HG03159 (cell line): ENCODE results near the gene GJA4.
"Not testable (repeated sequence)": the region's sequence is repeated elsewhere in the genome, so short reads cannot be mapped to it uniquely, and the experiment has no call there.

Experiments
- ATAC-seq: cut with Tn5 transposase; IDR thresholded peaks from one replicate; pipeline ENCODE4 v1.9.1; 2021; ENCODE audit warnings: mild to moderate bottlenecking, moderate library complexity; ENCODE audit not compliant: unreplicated experiment

GJA4 gene

GRCh38 chr1:34768856-34769255 is 23.9 kb upstream of the GJA4 start:
- no peak for ATAC-seq

- no peak for ATAC-seq
Observed at GRCh38 chr1:34770891-34771504, 21.8 kb upstream of the GJA4 start.

GRCh38 chr1:34771573-34772371 is 21.0 kb upstream of the GJA4 start:
- no peak for ATAC-seq

GRCh38 chr1:34773114-34773513 is 19.7 kb upstream of the GJA4 start:
- ATAC-seq = not testable (repeated sequence)

GRCh38 chr1:34774957-34775356 is 17.8 kb upstream of the GJA4 start:
- no peak for ATAC-seq

DNA sequence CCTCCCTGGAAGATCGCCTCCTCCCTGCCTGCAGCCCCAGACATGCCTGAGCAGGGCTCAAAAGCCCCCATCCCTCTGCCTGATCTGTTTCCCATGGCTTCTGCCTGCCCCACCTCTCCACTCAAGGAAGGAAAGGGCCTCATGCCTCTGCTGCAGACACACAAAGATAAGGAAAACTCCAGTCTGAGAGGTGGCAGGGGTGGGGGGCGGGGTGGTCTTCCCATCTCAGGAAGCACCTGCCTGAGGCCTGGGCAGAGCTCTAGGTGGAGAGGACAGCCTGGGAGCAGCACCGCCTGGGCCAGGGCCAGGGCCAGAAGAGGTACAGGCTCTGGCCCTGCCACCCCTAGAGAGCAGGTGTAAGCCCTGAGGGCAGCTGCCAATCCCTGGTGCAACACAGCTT is 15.9 kb upstream of the GJA4 start:
- ATAC-seq = no peak

- no peak for ATAC-seq
Observed at GRCh38 chr1:34777519-34778321, 15.1 kb upstream of the GJA4 start.

- no peak for ATAC-seq
Observed at GRCh38 chr1:34778381-34778780, 14.4 kb upstream of the GJA4 start.

- ATAC-seq = no peak
Observed at GRCh38 chr1:34779005-34779404, 13.8 kb upstream of the GJA4 start.

DNA sequence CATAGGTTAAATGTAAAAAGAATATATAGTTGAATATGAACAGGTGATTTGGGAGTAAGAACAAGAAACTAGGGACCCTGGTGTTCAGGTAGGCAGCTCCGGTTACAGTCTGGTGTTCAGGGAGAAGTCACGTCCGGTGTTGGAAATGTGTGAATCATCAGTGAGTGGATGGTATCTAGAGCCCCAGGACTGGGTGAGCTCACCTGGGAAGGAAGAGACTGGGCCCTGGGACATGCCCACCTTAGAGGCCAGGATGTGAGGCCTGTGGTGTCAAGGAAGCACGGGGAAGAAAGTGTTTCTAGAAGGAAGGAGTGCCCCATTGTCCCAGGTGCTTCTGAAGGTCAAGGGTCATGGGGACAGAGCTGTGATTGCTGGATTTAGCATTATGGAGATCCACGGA is 13.3 kb upstream of the GJA4 start:
- ATAC-seq = no peak

DNA sequence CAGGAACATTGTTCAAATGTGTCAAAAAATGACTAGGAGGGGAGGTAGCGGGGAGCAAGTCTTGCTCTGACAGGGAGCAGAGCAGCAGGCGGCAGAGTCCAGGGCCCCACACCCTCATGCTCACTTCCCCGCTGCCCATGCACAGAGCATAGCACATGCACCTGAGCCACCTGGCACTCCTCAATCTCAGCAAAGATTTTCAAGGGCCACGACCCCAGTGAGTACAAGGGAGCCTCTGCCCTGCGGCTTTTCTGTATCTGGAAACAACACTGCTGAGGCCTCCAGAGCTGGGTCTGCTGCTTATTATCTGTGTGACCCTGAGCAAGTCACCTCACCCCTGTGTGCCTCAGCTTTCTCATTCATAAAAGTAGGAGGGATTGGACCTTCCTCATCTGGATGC is 12.8 kb upstream of the GJA4 start:
- ATAC-seq = no peak

DNA sequence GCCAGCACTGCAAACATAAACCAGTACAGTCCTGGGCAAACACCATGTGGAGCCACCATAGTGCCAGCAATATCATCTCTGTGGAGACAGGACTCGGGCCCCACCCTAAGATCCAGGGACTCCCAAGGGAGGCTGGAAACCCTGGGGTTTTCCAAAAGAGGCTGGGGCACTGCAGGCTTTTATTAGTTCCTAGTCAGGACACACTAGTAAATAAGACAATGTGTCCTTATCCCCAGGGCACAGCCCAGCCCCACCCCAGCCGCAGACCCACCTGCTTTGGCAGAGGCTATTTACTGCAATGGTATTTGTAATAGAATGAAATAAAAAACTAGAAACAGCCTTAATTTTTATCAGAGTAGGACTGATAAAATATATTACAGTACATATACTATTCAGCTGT is 12.3 kb upstream of the GJA4 start:
- no peak for ATAC-seq

DNA sequence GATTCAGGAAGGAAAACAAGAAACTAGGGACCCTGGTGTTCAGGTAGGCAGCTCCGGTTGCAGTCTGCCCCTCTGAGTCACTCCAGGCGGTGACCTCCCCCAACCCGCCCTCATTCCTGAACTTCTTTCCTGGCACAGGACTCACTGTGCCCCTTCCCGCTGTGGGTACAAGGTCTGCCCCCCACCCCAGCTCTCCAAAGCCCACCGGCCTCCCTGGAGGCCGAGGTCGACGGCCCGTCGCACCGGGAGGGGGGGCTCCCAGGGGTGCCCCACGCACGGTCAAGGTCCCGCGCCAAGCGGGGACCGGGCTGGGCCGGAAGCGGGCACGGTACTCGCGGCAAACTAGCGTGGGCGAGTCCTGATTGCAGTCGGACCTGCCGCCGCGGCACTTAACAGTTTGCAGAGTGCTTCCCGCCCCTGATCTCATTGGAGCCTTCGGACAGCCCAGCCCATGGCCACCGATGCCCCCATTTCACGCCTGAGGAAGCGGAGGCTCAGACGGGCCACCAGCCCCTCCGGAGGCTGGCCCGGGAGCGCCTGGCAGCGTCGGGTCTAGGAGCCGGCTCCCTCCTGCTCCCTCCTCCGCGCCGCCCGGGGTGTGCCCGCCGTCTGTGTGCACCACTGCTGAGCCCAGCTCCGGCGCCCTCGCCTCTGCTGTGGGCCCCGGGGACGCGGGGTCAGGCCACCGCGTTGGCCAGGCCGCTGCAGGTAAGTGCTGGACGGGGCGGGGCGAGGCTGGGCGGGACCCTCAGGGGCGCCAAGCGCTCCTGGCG is 11.5 kb upstream of the GJA4 start, which contains the start of gene GJB3:
TSS of gene GJB3 (plus strand) at position 144 of the 773 bp plus-strand sequence. CDS start 3,549 bp downstream, outside the sequence.
- ATAC-seq = no peak

GRCh38 chr1:34781844-34782391 is 10.9 kb upstream of the GJA4 start:
- ATAC-seq = no peak

DNA sequence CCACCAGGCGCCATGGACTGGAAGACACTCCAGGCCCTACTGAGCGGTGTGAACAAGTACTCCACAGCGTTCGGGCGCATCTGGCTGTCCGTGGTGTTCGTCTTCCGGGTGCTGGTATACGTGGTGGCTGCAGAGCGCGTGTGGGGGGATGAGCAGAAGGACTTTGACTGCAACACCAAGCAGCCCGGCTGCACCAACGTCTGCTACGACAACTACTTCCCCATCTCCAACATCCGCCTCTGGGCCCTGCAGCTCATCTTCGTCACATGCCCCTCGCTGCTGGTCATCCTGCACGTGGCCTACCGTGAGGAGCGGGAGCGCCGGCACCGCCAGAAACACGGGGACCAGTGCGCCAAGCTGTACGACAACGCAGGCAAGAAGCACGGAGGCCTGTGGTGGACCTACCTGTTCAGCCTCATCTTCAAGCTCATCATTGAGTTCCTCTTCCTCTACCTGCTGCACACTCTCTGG is 8.0 kb upstream of the GJA4 start:
- ATAC-seq = no peak

- ATAC-seq = no peak
Observed at GRCh38 chr1:34785231-34785874, 7.4 kb upstream of the GJA4 start.

DNA sequence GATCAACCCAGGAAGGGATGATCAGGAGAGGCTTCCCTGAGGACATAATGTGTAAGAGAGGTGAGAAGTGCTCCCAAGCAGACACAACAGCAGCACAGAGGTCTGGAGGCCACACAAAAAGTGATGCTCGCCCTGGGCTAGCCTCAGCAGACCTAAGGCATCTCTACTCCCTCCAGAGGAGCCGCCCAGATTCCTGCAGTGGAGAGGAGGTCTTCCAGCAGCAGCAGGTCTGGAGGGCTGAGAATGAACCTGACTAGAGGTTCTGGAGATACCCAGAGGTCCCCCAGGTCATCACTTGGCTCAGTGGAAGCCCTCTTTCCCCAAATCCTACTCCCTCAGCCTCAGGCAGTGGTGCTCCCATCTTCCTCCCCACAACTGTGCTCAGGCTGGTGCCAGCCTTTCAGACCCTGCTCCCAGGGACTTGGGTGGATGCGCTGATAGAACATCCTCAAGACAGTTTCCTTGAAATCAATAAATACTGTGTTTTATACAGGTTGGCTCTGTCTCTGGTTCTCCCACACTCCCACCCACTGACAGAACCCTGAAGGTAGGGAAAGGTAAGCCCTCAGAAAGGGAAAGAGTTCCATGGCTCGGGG is 6.8 kb upstream of the GJA4 start:
- ATAC-seq = no peak

DNA sequence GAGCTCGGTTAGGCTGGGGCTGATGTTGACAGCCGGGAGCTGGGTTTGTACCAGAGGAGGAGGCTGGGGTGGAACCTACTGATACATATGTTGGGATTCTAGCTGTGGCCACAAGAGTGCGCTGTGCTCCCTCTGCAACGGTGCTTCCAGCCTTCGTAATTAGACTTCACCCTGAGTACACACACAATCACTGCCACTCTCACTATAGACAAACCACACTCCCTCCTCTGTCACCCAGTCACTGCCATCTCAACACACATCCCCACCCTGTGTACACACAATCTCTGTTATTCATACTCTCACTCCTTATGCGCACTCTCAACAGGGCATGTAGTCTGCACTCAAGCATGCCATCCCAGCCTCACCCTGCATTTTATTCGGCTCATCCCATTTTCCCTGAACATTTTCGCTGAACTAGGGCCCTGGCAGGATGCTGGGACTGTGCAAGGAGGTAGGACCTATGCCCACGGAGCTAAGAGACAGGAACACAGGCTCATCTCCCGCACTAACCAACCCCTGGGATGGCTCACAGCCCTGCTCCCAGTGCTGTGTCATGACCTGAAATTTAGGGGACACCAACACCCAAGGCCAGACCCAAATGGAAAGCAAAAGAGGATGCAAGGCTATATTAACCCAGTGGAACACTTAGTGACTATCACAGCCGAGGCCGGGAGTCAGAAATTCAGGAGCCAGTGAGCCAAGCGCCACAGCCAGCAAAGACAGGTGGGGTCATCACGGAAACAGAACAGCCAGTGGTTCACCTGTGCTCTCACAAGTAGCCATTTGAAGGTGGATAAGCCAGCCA is 6.1 kb upstream of the GJA4 start:
- ATAC-seq = no peak
